ENCODE results near the gene KCNG2. TPM values are rescaled to one million over a fixed set of nuclear protein-coding genes. Genes with fewer than 3 reads are reported as not detected.

KCNG2 gene
- total RNA-seq, 1 donor = not detected

GRCh38 chr18:79924814-79925731 lies 127.3 kb downstream of the KCNG2 start:
- Histone ChIP-seq H3K27ac (ENCODE audit: low read depth, low read length) (no peak overlapping the region), H3K4me2 (ENCODE audit: insufficient read depth, low read length) (no peak overlapping the region), H3K36me3 (ENCODE audit: insufficient read depth, low read length) (peaks cover 21% of the 10 kb centered on the region), H3K9me3 (ENCODE audit: low read depth, low read length) (peaks cover 3% of the 10 kb centered on the region), H4K20me1 (ENCODE audit: insufficient read depth, low read length) (peaks cover 21% of the 10 kb centered on the region), H3K79me2 (ENCODE audit: insufficient read depth, low read length) (peaks cover 37% of the 10 kb centered on the region), H3K27me3 (ENCODE audit: insufficient read depth, low read length) (no peaks in the 10 kb centered on the region), H2AFZ (ENCODE audit: low read length) (no peak overlapping the region), H3K4me3 (ENCODE audit: insufficient read depth, low read length) (no peak overlapping the region), H3K4me1 (ENCODE audit: insufficient read depth, low read length) (no peaks in the 10 kb centered on the region)
- DNase-seq (ENCODE audit: insufficient read length, low spot score, missing footprints) = peak; percentile 70
- no peak for TF ChIP-seq CTCF (IDR thresholded peaks at IDR 0.05; ENCODE audit: extremely low read depth, low read depth, low read length)

- Histone ChIP-seq H3K4me1 (ENCODE audit: insufficient read depth, low read length) (no peaks in the 10 kb centered on the region), H3K9me3 (ENCODE audit: low read depth, low read length) (peaks cover 5% of the 10 kb centered on the region), H3K4me3 (ENCODE audit: insufficient read depth, low read length) (no peak overlapping the region), H3K4me2 (ENCODE audit: insufficient read depth, low read length) (no peak overlapping the region), H2AFZ (ENCODE audit: low read length) (no peak overlapping the region), H3K79me2 (ENCODE audit: insufficient read depth, low read length) (peaks cover 37% of the 10 kb centered on the region), H3K27me3 (ENCODE audit: insufficient read depth, low read length) (no peaks in the 10 kb centered on the region), H3K27ac (ENCODE audit: low read depth, low read length) (no peak overlapping the region), H4K20me1 (ENCODE audit: insufficient read depth, low read length) (peaks cover 26% of the 10 kb centered on the region), H3K36me3 (ENCODE audit: insufficient read depth, low read length) (peaks cover 21% of the 10 kb centered on the region)
- DNase-seq (ENCODE audit: insufficient read length, low spot score, missing footprints) = peak; percentile 45
- no peak for TF ChIP-seq CTCF (IDR thresholded peaks at IDR 0.05; ENCODE audit: extremely low read depth, low read depth, low read length)
Measured at GRCh38 chr18:79926306-79926705, 128.6 kb downstream of the KCNG2 start.

GRCh38 chr18:79926715-79927606 lies 129.2 kb downstream of the KCNG2 start:
- Histone ChIP-seq H3K9me3 (ENCODE audit: low read depth, low read length) (peaks cover 5% of the 10 kb centered on the region), H3K79me2 (ENCODE audit: insufficient read depth, low read length) (peaks cover 41% of the 10 kb centered on the region), H3K27ac (ENCODE audit: low read depth, low read length) (no peak overlapping the region), H3K27me3 (ENCODE audit: insufficient read depth, low read length) (no peaks in the 10 kb centered on the region), H3K4me2 (ENCODE audit: insufficient read depth, low read length) (no peak overlapping the region), H2AFZ (ENCODE audit: low read length) (no peak overlapping the region), H3K36me3 (ENCODE audit: insufficient read depth, low read length) (peaks cover 21% of the 10 kb centered on the region), H3K4me1 (ENCODE audit: insufficient read depth, low read length) (no peaks in the 10 kb centered on the region), H3K4me3 (ENCODE audit: insufficient read depth, low read length) (no peak overlapping the region), H4K20me1 (ENCODE audit: insufficient read depth, low read length) (peaks cover 26% of the 10 kb centered on the region)
- DNase-seq (ENCODE audit: insufficient read length, low spot score, missing footprints) = peak; percentile 56
- no peak for TF ChIP-seq CTCF (IDR thresholded peaks at IDR 0.05; ENCODE audit: extremely low read depth, low read depth, low read length)
